Activated naive CD8-positive, alpha-beta T cell treated with anti-CD3 and anti-CD28 coated beads for 36 hours (primary cell): ENCODE measurements around the gene FFAR2. TPM values are rescaled to one million over a fixed set of nuclear protein-coding genes. Genes with fewer than 3 reads are reported as not detected.

Experiments used
- total RNA-seq, 2 experiments: library from RNA; stranded (reverse); gene quantifications; one replicate each; pipeline ENCODE4 v1.2.3, GENCODE V29; 2021

Gene FFAR2
- total RNA-seq, 2 experiments from 2014 or later, result not detected

Other genes with a start within 250 kb of the FFAR2 start
- not detected for gene FAM187B, start 219.5 kb upstream of the FFAR2 start, total RNA-seq
- 10 to 100 TPM; 40.6 to 43.9 TPM for gene LSR, start 199.3 kb upstream of the FFAR2 start, total RNA-seq
- gene USF2, start 179.3 kb upstream of the FFAR2 start, total RNA-seq, result 100 to 1,000 TPM; 105 to 109 TPM
- under 1 TPM; 0.32 to 0.37 TPM for gene HAMP, start 165.7 kb upstream of the FFAR2 start, total RNA-seq
- under 1 TPM; 0.20 to 0.29 TPM for gene MAG, start 156.1 kb upstream of the FFAR2 start, total RNA-seq
- 1 to 10 TPM; 3.0 to 3.2 TPM for gene CD22, start 119.1 kb upstream of the FFAR2 start, total RNA-seq
- gene FFAR1, start 100.4 kb upstream of the FFAR2 start, total RNA-seq, result under 1 TPM in 1 of 2 experiments, not detected in 1; 0.08 TPM
- gene FFAR3, start 89.8 kb upstream of the FFAR2 start, total RNA-seq, result 1 to 10 TPM; 1.2 to 1.3 TPM
- under 1 TPM in 1 of 2 experiments, not detected in 1; 0.16 TPM for gene GPR42, start 77.2 kb upstream of the FFAR2 start, total RNA-seq
- gene KRTDAP, start 42.2 kb downstream of the FFAR2 start, total RNA-seq, result not detected
- gene DMKN, start 65.4 kb downstream of the FFAR2 start, total RNA-seq, result 1 to 10 TPM; 1.4 to 1.5 TPM
- gene SBSN, start 80.1 kb downstream of the FFAR2 start, total RNA-seq, result not detected
- not detected for gene GAPDHS, start 85.2 kb downstream of the FFAR2 start, total RNA-seq
- gene TMEM147, start 97.4 kb downstream of the FFAR2 start, total RNA-seq, result 10 to 100 TPM; 74.4 to 81.6 TPM
- not detected for gene ATP4A, start 115.4 kb downstream of the FFAR2 start, total RNA-seq
- gene PMIS2, start 137.9 kb downstream of the FFAR2 start, total RNA-seq, result not detected
- 10 to 100 TPM; 37.9 to 44.6 TPM for gene HAUS5, start 164.5 kb downstream of the FFAR2 start, total RNA-seq
- 10 to 100 TPM; 91.7 to 99.1 TPM for gene RBM42, start 180.8 kb downstream of the FFAR2 start, total RNA-seq
- gene ETV2, start 193.5 kb downstream of the FFAR2 start, total RNA-seq, result 1 to 10 TPM; 1.5 to 2.3 TPM
- gene COX6B1, start 200.1 kb downstream of the FFAR2 start, total RNA-seq, result 100 to 1,000 TPM; 414 to 433 TPM
- 1 to 10 TPM; 1.6 to 1.8 TPM for gene UPK1A, start 218.3 kb downstream of the FFAR2 start, total RNA-seq